ENCODE measurements around the gene LASP1.

The LASP1 gene

DNA sequence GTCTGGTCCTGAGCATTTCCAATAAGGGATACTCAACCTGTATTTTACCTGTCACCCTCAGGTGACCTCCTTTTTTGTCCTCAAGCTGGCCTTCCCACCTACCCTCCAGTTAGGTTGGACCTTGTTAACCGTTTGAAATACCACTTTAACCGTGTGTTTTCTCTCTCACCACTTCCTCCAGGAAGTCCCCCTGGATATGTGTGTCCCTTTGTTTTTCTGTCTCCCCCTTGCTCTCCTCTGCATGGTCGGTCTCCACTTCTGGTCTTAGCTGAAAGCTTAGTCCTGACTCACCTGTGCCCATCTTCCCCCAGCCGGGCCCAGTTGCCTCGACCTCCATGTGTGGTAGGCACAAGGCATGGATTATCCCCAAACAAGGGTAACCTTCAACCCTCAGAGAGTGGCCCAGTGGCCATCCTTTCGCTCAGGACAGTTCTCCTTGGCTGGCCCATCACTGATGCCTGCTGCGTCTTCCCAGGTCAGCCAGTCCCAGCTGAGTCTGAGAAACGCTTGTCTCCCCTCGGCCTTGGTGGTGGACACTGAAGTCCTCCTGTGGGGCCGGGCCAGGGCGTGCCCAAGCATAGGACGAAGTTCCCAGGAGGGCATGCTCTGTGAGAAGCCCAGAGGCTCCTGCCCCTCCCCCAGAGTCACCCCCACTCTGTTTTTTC lies 20.0 kb downstream of the LASP1 start:
- ATAC-seq: no peak
- TF ChIP-seq ZNF70 (CRISPR knock-in tag; IDR thresholded peaks at IDR 0.05) (no peak), GLIS3 (CRISPR knock-in tag; IDR thresholded peaks at IDR 0.05) (no peak), OSR1 (CRISPR knock-in tag; IDR thresholded peaks at IDR 0.05) (no peak), ZC3H10 (CRISPR knock-in tag; IDR thresholded peaks at IDR 0.05) (no peak), ZNF565 (CRISPR knock-in tag; conservative IDR thresholded peaks at IDR 0.05; ENCODE audit: low read depth) (no peak), ZFP3 (CRISPR knock-in tag; IDR thresholded peaks at IDR 0.05) (no peak), BACH2 (CRISPR knock-in tag; IDR thresholded peaks at IDR 0.05; ENCODE audit: borderline replicate concordance) (no peak)
- TF ChIP-seq, protein P1, sequence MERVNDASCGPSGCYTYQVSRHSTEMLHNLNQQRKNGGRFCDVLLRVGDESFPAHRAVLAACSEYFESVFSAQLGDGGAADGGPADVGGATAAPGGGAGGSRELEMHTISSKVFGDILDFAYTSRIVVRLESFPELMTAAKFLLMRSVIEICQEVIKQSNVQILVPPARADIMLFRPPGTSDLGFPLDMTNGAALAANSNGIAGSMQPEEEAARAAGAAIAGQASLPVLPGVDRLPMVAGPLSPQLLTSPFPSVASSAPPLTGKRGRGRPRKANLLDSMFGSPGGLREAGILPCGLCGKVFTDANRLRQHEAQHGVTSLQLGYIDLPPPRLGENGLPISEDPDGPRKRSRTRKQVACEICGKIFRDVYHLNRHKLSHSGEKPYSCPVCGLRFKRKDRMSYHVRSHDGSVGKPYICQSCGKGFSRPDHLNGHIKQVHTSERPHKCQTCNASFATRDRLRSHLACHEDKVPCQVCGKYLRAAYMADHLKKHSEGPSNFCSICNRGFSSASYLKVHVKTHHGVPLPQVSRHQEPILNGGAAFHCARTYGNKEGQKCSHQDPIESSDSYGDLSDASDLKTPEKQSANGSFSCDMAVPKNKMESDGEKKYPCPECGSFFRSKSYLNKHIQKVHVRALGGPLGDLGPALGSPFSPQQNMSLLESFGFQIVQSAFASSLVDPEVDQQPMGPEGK (CRISPR knock-in tag; IDR thresholded peaks at IDR 0.05; ENCODE audit: borderline replicate concordance): no peak

DNA sequence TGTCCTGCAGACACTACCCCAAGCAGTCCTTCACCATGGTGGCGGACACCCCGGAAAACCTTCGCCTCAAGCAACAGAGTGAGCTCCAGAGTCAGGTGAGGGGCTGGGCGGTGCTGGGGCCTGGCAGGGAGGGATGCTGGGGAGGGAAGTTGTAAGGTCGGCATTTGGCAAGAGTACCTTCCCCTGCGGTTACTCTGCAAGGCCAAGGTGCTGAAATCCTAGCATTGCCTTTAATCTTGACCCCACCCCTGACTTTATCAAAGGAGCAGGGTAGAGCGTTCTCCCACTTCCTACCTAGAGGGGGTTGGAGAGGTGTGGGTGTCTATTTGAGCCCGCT lies 20.5 kb downstream of the LASP1 start:
- TF ChIP-seq CSDC2 (CRISPR knock-in tag; IDR thresholded peaks at IDR 0.05) (no peak), RARB (CRISPR knock-in tag; IDR thresholded peaks at IDR 0.05) (no peak), ZFP30 (CRISPR knock-in tag; IDR thresholded peaks at IDR 0.05) (no peak), PPARA (CRISPR knock-in tag; IDR thresholded peaks at IDR 0.05; ENCODE audit: borderline replicate concordance) (no peak), ISL1 (CRISPR knock-in tag; IDR thresholded peaks at IDR 0.05) (no peak), GLIS3 (CRISPR knock-in tag; IDR thresholded peaks at IDR 0.05) (no peak), ZC3H10 (CRISPR knock-in tag; IDR thresholded peaks at IDR 0.05) (no peak), ZNF70 (CRISPR knock-in tag; IDR thresholded peaks at IDR 0.05) (no peak)
- TF ChIP-seq, protein P2, sequence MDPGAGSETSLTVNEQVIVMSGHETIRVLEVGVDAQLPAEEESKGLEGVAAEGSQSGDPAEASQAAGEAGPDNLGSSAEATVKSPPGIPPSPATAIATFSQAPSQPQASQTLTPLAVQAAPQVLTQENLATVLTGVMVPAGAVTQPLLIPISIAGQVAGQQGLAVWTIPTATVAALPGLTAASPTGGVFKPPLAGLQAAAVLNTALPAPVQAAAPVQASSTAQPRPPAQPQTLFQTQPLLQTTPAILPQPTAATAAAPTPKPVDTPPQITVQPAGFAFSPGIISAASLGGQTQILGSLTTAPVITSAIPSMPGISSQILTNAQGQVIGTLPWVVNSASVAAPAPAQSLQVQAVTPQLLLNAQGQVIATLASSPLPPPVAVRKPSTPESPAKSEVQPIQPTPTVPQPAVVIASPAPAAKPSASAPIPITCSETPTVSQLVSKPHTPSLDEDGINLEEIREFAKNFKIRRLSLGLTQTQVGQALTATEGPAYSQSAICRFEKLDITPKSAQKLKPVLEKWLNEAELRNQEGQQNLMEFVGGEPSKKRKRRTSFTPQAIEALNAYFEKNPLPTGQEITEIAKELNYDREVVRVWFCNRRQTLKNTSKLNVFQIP (CRISPR knock-in tag; IDR thresholded peaks at IDR 0.05; ENCODE audit: borderline replicate concordance, low read depth): no peak
- TF ChIP-seq, protein P3, sequence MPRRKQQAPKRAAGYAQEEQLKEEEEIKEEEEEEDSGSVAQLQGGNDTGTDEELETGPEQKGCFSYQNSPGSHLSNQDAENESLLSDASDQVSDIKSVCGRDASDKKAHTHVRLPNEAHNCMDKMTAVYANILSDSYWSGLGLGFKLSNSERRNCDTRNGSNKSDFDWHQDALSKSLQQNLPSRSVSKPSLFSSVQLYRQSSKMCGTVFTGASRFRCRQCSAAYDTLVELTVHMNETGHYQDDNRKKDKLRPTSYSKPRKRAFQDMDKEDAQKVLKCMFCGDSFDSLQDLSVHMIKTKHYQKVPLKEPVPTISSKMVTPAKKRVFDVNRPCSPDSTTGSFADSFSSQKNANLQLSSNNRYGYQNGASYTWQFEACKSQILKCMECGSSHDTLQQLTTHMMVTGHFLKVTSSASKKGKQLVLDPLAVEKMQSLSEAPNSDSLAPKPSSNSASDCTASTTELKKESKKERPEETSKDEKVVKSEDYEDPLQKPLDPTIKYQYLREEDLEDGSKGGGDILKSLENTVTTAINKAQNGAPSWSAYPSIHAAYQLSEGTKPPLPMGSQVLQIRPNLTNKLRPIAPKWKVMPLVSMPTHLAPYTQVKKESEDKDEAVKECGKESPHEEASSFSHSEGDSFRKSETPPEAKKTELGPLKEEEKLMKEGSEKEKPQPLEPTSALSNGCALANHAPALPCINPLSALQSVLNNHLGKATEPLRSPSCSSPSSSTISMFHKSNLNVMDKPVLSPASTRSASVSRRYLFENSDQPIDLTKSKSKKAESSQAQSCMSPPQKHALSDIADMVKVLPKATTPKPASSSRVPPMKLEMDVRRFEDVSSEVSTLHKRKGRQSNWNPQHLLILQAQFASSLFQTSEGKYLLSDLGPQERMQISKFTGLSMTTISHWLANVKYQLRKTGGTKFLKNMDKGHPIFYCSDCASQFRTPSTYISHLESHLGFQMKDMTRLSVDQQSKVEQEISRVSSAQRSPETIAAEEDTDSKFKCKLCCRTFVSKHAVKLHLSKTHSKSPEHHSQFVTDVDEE (CRISPR knock-in tag; IDR thresholded peaks at IDR 0.05): no peak

DNA sequence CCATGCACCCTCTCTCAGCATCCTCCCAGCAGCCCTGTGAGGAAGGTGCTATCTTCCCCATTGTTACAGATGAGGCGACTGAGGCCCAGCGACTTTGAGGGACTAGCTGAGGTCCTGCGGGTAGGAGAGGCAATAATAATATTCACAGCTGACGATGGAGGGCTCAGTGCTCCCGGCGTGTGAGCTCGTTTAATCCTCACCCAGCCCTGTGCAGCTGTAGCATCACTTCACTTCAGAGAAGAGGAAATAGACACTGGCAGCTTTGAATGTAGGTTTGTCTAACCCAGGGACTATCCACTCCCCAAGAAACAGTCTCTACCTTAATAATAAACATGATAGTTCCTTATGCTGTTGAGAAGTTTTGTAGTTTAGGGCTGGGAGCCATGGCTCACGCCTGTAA lies 21.6 kb downstream of the LASP1 start:
- ATAC-seq: no peak

More for the DNA sequence above, 20.5 kb downstream of the LASP1 start:
- ATAC-seq: no peak

More for the DNA sequence above, 21.6 kb downstream of the LASP1 start:
- TF ChIP-seq ZNF70 (CRISPR knock-in tag; IDR thresholded peaks at IDR 0.05): no peak
- TF ChIP-seq, protein P1 (CRISPR knock-in tag; IDR thresholded peaks at IDR 0.05; ENCODE audit: borderline replicate concordance): no peak
- TF ChIP-seq, protein P4, sequence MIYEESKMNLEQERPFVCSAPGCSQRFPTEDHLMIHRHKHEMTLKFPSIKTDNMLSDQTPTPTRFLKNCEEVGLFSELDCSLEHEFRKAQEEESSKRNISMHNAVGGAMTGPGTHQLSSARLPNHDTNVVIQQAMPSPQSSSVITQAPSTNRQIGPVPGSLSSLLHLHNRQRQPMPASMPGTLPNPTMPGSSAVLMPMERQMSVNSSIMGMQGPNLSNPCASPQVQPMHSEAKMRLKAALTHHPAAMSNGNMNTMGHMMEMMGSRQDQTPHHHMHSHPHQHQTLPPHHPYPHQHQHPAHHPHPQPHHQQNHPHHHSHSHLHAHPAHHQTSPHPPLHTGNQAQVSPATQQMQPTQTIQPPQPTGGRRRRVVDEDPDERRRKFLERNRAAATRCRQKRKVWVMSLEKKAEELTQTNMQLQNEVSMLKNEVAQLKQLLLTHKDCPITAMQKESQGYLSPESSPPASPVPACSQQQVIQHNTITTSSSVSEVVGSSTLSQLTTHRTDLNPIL (CRISPR knock-in tag; IDR thresholded peaks at IDR 0.05; ENCODE audit: low read depth): no peak
- no peak for TF ChIP-seq PPARA (CRISPR knock-in tag; IDR thresholded peaks at IDR 0.05; ENCODE audit: borderline replicate concordance)
- TF ChIP-seq, protein P2 (CRISPR knock-in tag; IDR thresholded peaks at IDR 0.05; ENCODE audit: borderline replicate concordance, low read depth): no peak
- TF ChIP-seq GLIS3 (CRISPR knock-in tag; IDR thresholded peaks at IDR 0.05): no peak

All from SK-N-SH treated with all-trans-retinoic acid at 6 μM for 48 hours (cell line).